GM12874 (cell line): ENCODE data around the gene SORBS2.

ENCODE experiments used
- CTCF ChIP-seq: IDR thresholded peaks from 2 replicates; pipeline ENCODE4 v1.5.1; 2011; ENCODE audit warnings: low read depth, mild to moderate bottlenecking, control low read depth, low read length, moderate library complexity; ENCODE audit not compliant: insufficient read depth

Gene SORBS2

GRCh38 chr4:185597532-185598188, 214.3 kb downstream of the SORBS2 start:
- TF ChIP-seq CTCF = peak; percentile 96

GRCh38 chr4:185592845-185593488, 219.0 kb downstream of the SORBS2 start:
- TF ChIP-seq CTCF = no peak

DNA sequence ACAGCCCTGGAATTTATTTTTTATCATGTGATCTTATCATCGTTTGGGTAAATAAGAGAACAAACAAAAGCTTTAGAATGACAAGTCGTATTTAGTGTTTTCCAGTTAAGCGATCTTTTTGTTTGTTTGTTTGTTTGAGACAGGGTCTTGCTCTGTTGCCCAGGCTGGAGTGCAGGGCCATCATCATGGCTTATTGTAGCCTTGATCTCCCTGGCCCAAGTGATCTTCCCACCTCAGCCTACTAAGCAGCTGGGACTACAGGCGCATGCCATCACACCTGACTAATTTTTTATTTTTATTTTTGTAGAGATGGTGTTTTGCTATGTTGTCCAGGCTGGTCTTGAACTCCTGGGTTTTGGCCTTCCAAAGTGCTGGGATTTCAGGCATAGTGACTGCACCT, 219.6 kb downstream of the SORBS2 start:
- no peak for TF ChIP-seq CTCF

DNA sequence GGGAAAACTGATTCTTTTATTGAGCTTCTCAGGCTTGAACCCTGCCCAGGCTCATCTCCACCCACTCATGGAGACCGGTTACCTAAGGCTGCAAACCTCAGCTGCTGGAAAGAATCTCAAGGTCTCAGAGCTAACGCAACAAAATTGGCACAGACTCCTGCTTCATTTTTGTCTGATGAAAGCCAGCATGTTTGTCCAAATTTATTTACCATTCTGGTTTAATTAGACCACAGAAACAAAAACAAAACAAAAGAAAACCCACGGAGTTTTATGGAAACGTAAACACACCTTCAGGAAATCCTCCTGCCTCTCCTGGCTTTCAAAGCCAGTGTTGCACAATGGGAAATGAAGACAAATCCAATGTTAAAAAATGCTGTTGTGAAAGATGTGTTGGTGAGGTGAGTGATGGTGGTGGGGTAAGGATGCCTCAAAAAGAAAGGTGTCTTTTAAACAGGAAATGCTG, 220.3 kb downstream of the SORBS2 start:
- TF ChIP-seq CTCF = no peak

GRCh38 chr4:185590982-185591381, 221.0 kb downstream of the SORBS2 start:
- no peak for TF ChIP-seq CTCF

DNA sequence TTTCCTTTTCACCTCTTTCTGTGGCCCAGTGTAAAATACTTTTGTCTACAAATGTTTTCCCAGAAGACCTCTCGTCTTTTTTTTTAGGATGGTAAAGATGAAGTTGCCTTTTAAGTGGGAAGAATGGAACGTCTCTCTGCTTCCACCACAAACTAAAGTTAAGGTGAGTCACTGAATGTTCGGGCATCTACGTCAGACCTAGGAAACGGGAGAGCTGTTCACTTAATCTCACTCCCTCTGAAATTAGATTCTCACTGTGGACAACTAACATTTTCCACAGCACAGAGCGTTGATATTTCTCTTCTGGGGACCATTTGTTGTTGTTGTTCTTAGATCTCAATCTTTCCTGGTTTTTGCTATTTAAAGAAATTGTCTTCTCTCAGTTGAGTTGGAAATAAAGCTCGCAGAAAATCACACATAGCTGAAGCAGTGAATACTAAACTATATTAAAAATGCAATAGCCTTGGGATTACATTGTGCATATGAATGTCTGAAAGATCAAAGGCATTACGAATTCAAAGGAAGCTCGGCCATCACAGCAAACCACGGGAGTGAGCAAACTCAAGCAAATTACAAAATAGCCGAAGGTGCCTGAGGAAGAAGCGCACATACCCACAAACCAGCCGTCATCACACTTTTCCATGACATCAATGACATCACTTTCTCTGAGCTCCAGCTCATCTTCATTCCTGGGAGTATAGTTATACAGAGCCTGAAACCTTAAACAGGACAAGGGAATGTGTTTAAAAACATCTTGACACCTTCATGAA, 222.7 kb downstream of the SORBS2 start:
- TF ChIP-seq CTCF = no peak

DNA sequence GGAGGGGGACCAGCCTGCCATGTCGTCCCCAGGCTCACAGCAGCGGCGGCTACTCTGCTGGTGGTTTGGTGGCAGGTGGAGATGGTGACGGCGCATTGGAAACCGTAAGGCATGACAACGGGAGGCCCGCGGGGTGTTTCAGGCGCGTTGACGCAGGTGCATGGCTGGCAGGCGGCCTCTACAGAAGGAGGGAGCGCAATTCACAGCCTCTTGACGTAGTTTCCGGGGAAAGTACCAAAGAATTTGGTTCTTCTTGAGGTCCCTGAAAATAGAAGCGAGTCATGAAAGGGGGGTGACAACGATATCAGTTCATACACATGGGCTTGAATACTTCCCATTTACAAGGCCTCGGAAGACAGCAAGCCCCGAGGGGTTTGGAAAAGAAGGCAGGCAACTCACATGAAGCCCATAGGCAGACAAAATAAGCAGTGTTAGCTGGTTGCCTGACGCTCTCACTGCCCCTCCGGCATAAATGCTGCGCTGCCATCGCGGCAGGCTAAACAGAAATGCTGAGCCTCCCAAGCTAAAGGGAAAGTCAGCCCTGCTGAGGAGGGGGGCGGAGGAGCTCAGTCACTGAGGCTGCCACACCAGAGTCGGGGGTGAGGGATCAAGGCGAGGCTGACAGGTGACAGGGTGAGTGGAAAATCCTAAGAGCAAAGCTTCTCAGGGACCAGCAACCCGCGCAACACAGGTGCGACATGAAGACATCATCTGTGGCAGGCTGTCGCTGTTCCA, 224.4 kb downstream of the SORBS2 start:
- no peak for TF ChIP-seq CTCF
